SK-N-SH treated with all-trans-retinoic acid at 6 μM for 48 hours (cell line): ENCODE data around the gene TIAM1.

Experiments used
- ARNTL ChIP-seq: fragments of 450-650 bp; formaldehyde crosslinking; IDR thresholded peaks from 2 replicates; pipeline ENCODE4 v1.5.0; 2020; ENCODE audit warnings: low read depth, mild to moderate bottlenecking, moderate library complexity, borderline replicate concordance
- BACH2 ChIP-seq: fragments of 250-450 bp; sonication (Bioruptor Pico); IDR thresholded peaks from 2 replicates; pipeline ENCODE4 v1.9.0; 2021; ENCODE audit warnings: mild to moderate bottlenecking, borderline replicate concordance
- CSDC2 ChIP-seq: fragments of 250-450 bp; sonication (Bioruptor Pico); IDR thresholded peaks from 2 replicates; pipeline ENCODE4 v1.5.0; 2020; ENCODE audit warnings: mild to moderate bottlenecking, moderate library complexity
- CSRNP3 ChIP-seq: fragments of 250-450 bp; sonication (Bioruptor Pico); IDR thresholded peaks from 2 replicates; pipeline ENCODE4 v1.5.1; 2021; ENCODE audit warnings: mild to moderate bottlenecking, moderate library complexity
- ESRRG ChIP-seq: fragments of 250-450 bp; sonication (Bioruptor Pico); IDR thresholded peaks from 2 replicates; pipeline ENCODE4 v1.6.1; 2021; ENCODE audit warnings: mild to moderate bottlenecking
- ISL1 ChIP-seq: fragments of 250-450 bp; sonication (Bioruptor Pico); IDR thresholded peaks from 2 replicates; pipeline ENCODE4 v2.1.2; 2022; ENCODE audit warnings: mild to moderate bottlenecking, moderate library complexity
- PATZ1 ChIP-seq: fragments of 250-450 bp; sonication (Bioruptor Pico); IDR thresholded peaks from 2 replicates; pipeline ENCODE4 v1.8.0; 2020; ENCODE audit warnings: mild to moderate bottlenecking, moderate library complexity, borderline replicate concordance
- PPARA ChIP-seq: fragments of 250-450 bp; sonication (Bioruptor Pico); IDR thresholded peaks from 2 replicates; pipeline ENCODE4 v1.5.0; 2020; ENCODE audit warnings: mild to moderate bottlenecking, borderline replicate concordance
- SNAI2 ChIP-seq: fragments of 250-450 bp; sonication (Bioruptor Pico); IDR thresholded peaks from 2 replicates; pipeline ENCODE4 v1.5.0; 2020; ENCODE audit warnings: mild to moderate bottlenecking, moderate library complexity
- TCF4 ChIP-seq: fragments of 250-450 bp; sonication (Bioruptor Pico); IDR thresholded peaks from 2 replicates; pipeline ENCODE4 v1.8.0; 2021; ENCODE audit warnings: mild to moderate bottlenecking, moderate library complexity, borderline replicate concordance
- TSHZ2 ChIP-seq: fragments of 250-450 bp; sonication (Bioruptor Pico); IDR thresholded peaks from 2 replicates; pipeline ENCODE4 v1.5.0; 2020; ENCODE audit warnings: mild to moderate bottlenecking, moderate library complexity
- ZFP3 ChIP-seq: fragments of 250-450 bp; sonication (Bioruptor Pico); IDR thresholded peaks from 2 replicates; pipeline ENCODE4 v1.5.0; 2020; ENCODE audit warnings: mild to moderate bottlenecking, moderate library complexity
- ZFP30 ChIP-seq: fragments of 450-650 bp; formaldehyde crosslinking; IDR thresholded peaks from 2 replicates; pipeline ENCODE4 v1.5.0; 2022; ENCODE audit warnings: mild to moderate bottlenecking, moderate library complexity
- ZNF565 ChIP-seq: fragments of 450-650 bp; formaldehyde crosslinking; conservative IDR thresholded peaks from 2 replicates; pipeline ENCODE4 v1.5.0; 2020; ENCODE audit warnings: low read depth, mild to moderate bottlenecking, moderate library complexity

GRCh38 chr21:31090376-31090775 is 253.7 kb downstream of the TIAM1 start:
- TF ChIP-seq CSRNP3 (no peak), BACH2 (CRISPR knock-in tag) (no peak), TCF4 (CRISPR knock-in tag) (no peak), PATZ1 (CRISPR knock-in tag) (no peak), ESRRG (CRISPR knock-in tag) (no peak), SNAI2 (CRISPR knock-in tag) (no peak), PPARA (CRISPR knock-in tag) (no peak), ARNTL (CRISPR knock-in tag) (no peak), ISL1 (no peak), ZFP30 (CRISPR knock-in tag) (no peak), ZFP3 (no peak), CSDC2 (CRISPR knock-in tag) (no peak), ZNF565 (CRISPR knock-in tag) (no peak), TSHZ2 (CRISPR knock-in tag) (no peak)
